Activated CD8-positive, alpha-beta memory T cell treated with anti-CD3 and anti-CD28 coated beads, Interleukin-2, amount 10 ng/mL, durations not matched to agents 7 days and 5 days (primary cell): Measurements from ENCODE around the gene PTGIS. TPM values are rescaled to one million over a fixed set of nuclear protein-coding genes. Genes with fewer than 3 reads are reported as not detected.

Source experiments
- ATAC-seq: fragments of 150-1000 bp; cut with Tn5 transposase; one replicate; pipeline ENCODE4 v1.10.0; 2021; ENCODE audit warnings: moderate library complexity
- CTCF ChIA-PET: fragments of 350-600 bp; sonication (Branson Sonifier 250); formaldehyde crosslinking; loops from one replicate; lab custom pipeline; 2021; ENCODE audit warnings: antibody characterized with exemption; lab: Charles Lee
- DNase-seq: peaks from one replicate; pipeline ENCODE4 v3.0.0-alpha.2; 2020
- H3K27ac Mint-ChIP-seq: one replicate; pipeline ENCODE4 v1.8.0; 2021; ENCODE audit warnings: mild to moderate bottlenecking, mixed read lengths
- H3K27me3 Mint-ChIP-seq: one replicate; pipeline ENCODE4 v1.8.0; 2021; ENCODE audit warnings: mixed read lengths
- H3K36me3 Mint-ChIP-seq: one replicate; pipeline ENCODE4 v1.8.0; 2021; ENCODE audit warnings: mild to moderate bottlenecking, mixed read lengths
- H3K4me1 Mint-ChIP-seq: one replicate; pipeline ENCODE4 v1.8.0; 2021; ENCODE audit warnings: mixed read lengths
- H3K4me3 Mint-ChIP-seq: one replicate; pipeline ENCODE4 v1.8.0; 2021; ENCODE audit warnings: mild to moderate bottlenecking, moderate library complexity, mixed read lengths
- H3K9me3 Mint-ChIP-seq: one replicate; pipeline ENCODE4 v1.8.0; 2022; ENCODE audit warnings: low read depth, mixed read lengths
- total RNA-seq, 2 experiments: library from RNA; stranded (reverse); gene quantifications; one replicate each; pipeline ENCODE4 v1.2.3, GENCODE V29; 2021

PTGIS gene
- total RNA-seq, 2 experiments from 2014 or later, result 3.8 to 15.1 TPM

DNA sequence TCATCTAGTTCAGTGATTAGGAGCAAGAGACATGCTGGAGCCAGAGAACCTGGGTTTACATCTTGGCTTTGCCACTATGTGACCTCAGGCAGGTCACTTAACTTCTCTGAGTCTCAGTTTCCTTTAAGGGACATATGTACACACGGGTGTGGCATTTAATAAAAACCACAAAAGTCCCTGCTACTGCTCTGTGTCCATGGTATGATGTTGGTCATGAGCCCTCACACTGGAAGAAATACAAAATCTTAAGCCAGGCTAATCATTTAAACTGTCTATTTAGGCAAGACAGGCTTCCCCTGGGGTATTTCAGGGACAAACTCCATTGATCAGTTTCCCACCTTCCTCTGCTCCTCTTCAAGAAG, 12.9 kb upstream of the PTGIS start:
- H3K4me3 Mint-ChIP-seq, result no peak overlapping the region
- peak overlapping the region; percentile 7 for H3K27ac Mint-ChIP-seq
- H3K4me1 Mint-ChIP-seq, result peaks cover 53% of the 10 kb centered on the region
- CTCF ChIA-PET, result interaction anchor here (1.0 to 4.5 kb wide), 4 partner anchors 13 to 39 kb away, joined by 3 to 27 read pairs (median 4); no protein-coding TSS in a partner anchor
- no peak for ATAC-seq
- H3K9me3 Mint-ChIP-seq, result peaks cover 3% of the 10 kb centered on the region
- H3K27me3 Mint-ChIP-seq, result no peaks in the 10 kb centered on the region
- no peak for DNase-seq
- H3K36me3 Mint-ChIP-seq, result peaks cover 19% of the 10 kb centered on the region

GRCh38 chr20:49579874-49580812, 12.2 kb upstream of the PTGIS start:
- peaks cover 53% of the 10 kb centered on the region for H3K4me1 Mint-ChIP-seq
- no peaks in the 10 kb centered on the region for H3K27me3 Mint-ChIP-seq
- peaks cover 3% of the 10 kb centered on the region for H3K9me3 Mint-ChIP-seq
- peak overlapping the region; percentile 7 for H3K27ac Mint-ChIP-seq
- DNase-seq, result no peak
- no peak overlapping the region for H3K4me3 Mint-ChIP-seq
- CTCF ChIA-PET, result interaction anchor here (1.0 to 4.5 kb wide), 5 partner anchors 11 to 82 kb away, joined by 3 to 27 read pairs (median 4); no protein-coding TSS in a partner anchor
- H3K36me3 Mint-ChIP-seq, result peaks cover 19% of the 10 kb centered on the region
- no peak for ATAC-seq

- Mint-ChIP-seq H3K4me1 (peaks cover 50% of the 10 kb centered on the region), H3K36me3 (peaks cover 19% of the 10 kb centered on the region), H3K27ac (no peak overlapping the region), H3K9me3 (peaks cover 3% of the 10 kb centered on the region), H3K4me3 (no peak overlapping the region), H3K27me3 (no peaks in the 10 kb centered on the region)
- CTCF ChIA-PET, result interaction anchor here (1.0 to 4.5 kb wide), 4 partner anchors 10 to 83 kb away, joined by 3 to 27 read pairs (median 4); no protein-coding TSS in a partner anchor
- ATAC-seq (no peak), DNase-seq (no peak)
These were observed 11.3 kb upstream of the PTGIS start for GRCh38 chr20:49579195-49579594.

- CTCF ChIA-PET, result interaction anchor here (1.9 to 4.5 kb wide), 2 partner anchors 11 to 30 kb away, joined by 5 to 27 read pairs; no protein-coding TSS in a partner anchor
- ATAC-seq (no peak), DNase-seq (no peak)
- H3K4me3 Mint-ChIP-seq, result no peak overlapping the region
- H3K36me3 Mint-ChIP-seq, result peaks cover 19% of the 10 kb centered on the region
- H3K4me1 Mint-ChIP-seq, result peaks cover 57% of the 10 kb centered on the region
- H3K27me3 Mint-ChIP-seq, result no peaks in the 10 kb centered on the region
- peaks cover 3% of the 10 kb centered on the region for H3K9me3 Mint-ChIP-seq
- H3K27ac Mint-ChIP-seq, result no peak overlapping the region
These were observed 10.5 kb upstream of the PTGIS start for GRCh38 chr20:49578436-49578835.

DNA sequence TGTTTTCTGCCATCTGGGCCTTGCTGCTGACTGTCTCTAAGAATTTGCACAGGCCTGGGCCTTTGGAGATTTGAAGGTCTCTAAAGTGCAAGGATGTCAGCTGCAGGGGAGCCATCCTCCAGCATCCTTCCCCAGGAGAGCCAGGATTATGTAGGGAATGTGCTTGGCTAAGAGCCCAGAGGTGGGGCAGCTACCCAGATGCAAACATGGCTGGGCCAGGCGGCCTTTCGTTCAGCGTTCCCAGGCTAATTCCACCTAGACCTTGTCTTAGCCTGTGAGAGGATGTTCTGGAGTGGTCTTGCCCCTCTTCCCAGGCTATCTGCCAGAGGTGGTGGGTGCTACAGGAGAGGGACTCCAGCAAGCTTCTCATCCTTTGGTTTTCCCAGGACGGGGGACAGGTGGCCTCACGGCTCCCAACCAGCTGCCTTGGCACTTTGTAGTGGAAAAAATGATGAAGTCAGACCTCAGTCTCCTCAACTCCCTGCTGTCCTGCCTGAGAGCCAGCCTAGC, 7.7 kb upstream of the PTGIS start:
- peaks cover 61% of the 10 kb centered on the region for H3K4me1 Mint-ChIP-seq
- CTCF ChIA-PET, result interaction anchor here (1.3 to 3.0 kb wide), 6 partner anchors 9 to 35 kb away, joined by 3 to 19 read pairs (median 4); no protein-coding TSS in a partner anchor
- DNase-seq (no peak), ATAC-seq (no peak)
- peaks cover 9% of the 10 kb centered on the region for H3K36me3 Mint-ChIP-seq
- H3K27ac Mint-ChIP-seq, result no peak overlapping the region
- no peaks in the 10 kb centered on the region for H3K9me3 Mint-ChIP-seq
- no peak overlapping the region for H3K4me3 Mint-ChIP-seq
- H3K27me3 Mint-ChIP-seq, result peaks cover 7% of the 10 kb centered on the region

DNA sequence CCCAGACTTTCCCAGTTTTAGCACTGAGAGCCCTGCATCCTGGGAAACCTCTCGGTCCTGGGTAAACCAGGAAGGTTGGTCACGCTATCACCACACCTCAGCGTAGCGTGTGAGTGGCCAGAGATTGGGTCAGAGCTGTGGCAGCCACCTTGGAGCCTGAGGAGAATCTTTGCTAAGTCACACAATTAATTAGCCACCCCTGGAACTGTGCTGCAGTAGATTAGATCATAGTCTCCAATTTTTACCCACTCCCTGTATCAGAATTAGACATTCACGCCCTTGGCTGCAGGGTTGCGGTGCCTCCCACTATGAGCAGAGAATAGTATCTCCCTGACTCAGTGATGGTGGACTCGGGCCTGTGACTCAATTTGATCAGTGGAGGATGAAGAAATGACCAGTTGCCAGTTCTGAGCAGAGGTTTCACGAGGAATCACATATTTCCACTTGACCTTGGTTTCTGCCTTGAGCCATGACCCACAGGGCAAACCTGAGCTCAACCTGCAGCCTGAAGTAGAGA, 6.0 kb upstream of the PTGIS start:
- H3K27ac Mint-ChIP-seq, result peak overlapping the region; percentile 90
- ATAC-seq, result no peak
- CTCF ChIA-PET, result no interaction called here
- DNase-seq, result no peak
- H3K9me3 Mint-ChIP-seq, result no peaks in the 10 kb centered on the region
- H3K4me3 Mint-ChIP-seq, result no peak overlapping the region
- H3K36me3 Mint-ChIP-seq, result peaks cover 9% of the 10 kb centered on the region
- H3K27me3 Mint-ChIP-seq, result peaks cover 23% of the 10 kb centered on the region
- peaks cover 53% of the 10 kb centered on the region for H3K4me1 Mint-ChIP-seq

DNA sequence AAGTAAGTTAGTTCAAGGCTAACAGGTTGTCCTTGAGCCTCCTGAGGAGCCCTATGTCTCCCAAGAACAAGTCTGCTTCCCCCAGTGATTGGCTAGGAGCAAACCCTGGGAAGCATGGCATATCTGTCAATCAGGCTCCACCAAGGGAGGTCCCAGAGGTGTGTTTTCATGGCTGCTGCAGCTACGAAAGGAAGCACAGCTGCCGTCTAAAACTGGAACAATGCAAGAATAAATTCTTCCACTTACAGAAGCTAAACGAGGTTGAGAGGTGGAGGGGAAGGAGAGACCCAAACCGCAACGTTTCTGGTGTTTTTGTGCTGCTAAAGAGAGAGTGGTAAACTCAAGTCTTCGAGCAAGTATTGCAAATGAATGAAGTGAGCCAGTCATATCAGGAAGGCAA, 4.9 kb upstream of the PTGIS start:
- peak; percentile 38 for ATAC-seq
- H3K4me1 Mint-ChIP-seq, result peaks cover 49% of the 10 kb centered on the region

GRCh38 chr20:49571553-49571835, 3.6 kb upstream of the PTGIS start:
- Mint-ChIP-seq H3K27ac (no peak overlapping the region), H3K4me3 (no peak overlapping the region), H3K36me3 (peaks cover 2% of the 10 kb centered on the region), H3K9me3 (no peaks in the 10 kb centered on the region), H3K27me3 (peaks cover 29% of the 10 kb centered on the region), H3K4me1 (peaks cover 40% of the 10 kb centered on the region)
- CTCF ChIA-PET, result interaction anchor here (1.6 to 4.9 kb wide), 3 partner anchors 23 to 31 kb away, joined by 6 to 31 read pairs (median 9); no protein-coding TSS in a partner anchor
- ATAC-seq (no peak), DNase-seq (no peak)

More for the DNA sequence above, 4.9 kb upstream of the PTGIS start:
- peaks cover 26% of the 10 kb centered on the region for H3K27me3 Mint-ChIP-seq
- H3K9me3 Mint-ChIP-seq, result no peaks in the 10 kb centered on the region
- H3K36me3 Mint-ChIP-seq, result peaks cover 9% of the 10 kb centered on the region
- DNase-seq, result no peak
- peak overlapping the region; percentile 50 for H3K4me3 Mint-ChIP-seq
- H3K27ac Mint-ChIP-seq, result peak overlapping the region; percentile 90
- CTCF ChIA-PET, result interaction anchor here (1.3 to 4.9 kb wide), 4 partner anchors 22 to 36 kb away, joined by 4 to 31 read pairs (median 7); no protein-coding TSS in a partner anchor

DNA sequence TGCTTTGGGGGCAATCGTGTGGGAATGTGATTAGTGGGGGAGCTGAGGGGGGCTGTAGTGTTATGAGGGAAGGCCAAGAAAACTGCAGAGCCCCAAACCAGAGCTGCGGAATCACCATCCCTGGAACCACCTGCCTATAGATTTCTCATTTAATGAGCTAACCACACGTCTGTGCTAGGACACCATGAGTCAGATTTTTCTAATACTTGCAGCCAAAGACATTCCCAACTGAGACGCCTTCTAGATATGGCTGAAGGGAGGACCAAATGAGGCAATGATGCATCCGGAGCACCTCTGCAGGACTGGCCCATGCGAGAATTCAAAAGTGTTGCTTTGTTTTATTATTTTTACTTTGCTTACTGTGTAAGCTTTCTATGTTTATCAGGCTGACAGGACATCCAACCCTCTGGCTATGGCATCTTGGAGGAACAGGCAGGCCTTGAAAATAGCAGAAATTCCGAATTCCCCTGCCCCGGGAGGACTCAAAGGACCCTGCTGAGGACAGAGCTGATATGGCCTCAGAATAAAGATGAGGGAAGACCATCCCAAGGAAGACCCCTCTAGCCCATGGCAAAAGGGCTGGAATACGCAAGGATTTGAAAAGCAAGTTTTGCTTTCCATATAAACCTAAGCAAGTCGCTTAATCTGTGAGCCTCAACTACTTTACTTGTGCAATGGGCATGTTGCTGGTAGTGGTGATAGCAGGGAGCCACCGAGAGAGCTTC, 3.1 kb upstream of the PTGIS start:
- no peak for DNase-seq
- H3K27ac Mint-ChIP-seq, result no peak overlapping the region
- no peaks in the 10 kb centered on the region for H3K9me3 Mint-ChIP-seq
- H3K27me3 Mint-ChIP-seq, result peaks cover 34% of the 10 kb centered on the region
- CTCF ChIA-PET, result interaction anchor here (0.7 to 4.9 kb wide), 5 partner anchors 21 to 32 kb away, joined by 3 to 31 read pairs (median 6); no protein-coding TSS in a partner anchor
- H3K36me3 Mint-ChIP-seq, result peaks cover 2% of the 10 kb centered on the region
- no peak for ATAC-seq
- H3K4me1 Mint-ChIP-seq, result peaks cover 36% of the 10 kb centered on the region
- no peak overlapping the region for H3K4me3 Mint-ChIP-seq

DNA sequence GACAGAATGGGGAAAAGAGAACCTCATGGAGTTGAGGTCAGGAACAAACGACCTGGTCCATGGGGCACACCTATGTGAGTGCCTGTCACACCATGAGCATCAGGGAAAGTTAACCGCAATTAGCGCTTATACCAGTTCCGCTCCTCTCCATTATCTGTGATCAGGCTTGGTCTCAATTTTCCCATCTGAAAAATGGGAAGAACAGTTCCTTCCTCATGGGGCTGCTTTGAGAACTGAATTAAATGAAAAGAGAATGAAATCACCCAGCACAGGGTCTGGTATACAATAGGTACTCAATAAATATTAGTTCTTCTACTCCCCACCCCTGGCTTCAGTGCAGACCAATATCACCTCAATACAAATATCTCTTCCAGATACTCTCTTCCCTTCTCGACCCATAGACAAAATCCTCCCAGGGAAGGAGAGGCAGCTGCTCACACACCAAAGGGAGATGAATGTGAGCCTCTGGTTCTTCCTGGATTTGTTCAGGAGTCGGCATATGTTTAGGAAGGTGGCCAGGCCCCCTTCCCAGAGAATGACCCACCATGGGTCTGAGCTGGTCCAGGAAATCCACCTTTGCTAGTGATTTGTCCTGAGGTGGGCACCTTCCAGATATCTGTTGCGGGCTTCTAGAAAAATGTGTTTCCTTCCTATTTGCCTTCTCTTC, 2.4 kb upstream of the PTGIS start:
- Mint-ChIP-seq H3K4me1 (peaks cover 34% of the 10 kb centered on the region), H3K27ac (no peak overlapping the region), H3K36me3 (peaks cover 3% of the 10 kb centered on the region), H3K4me3 (no peak overlapping the region), H3K27me3 (peaks cover 41% of the 10 kb centered on the region), H3K9me3 (no peaks in the 10 kb centered on the region)
- ATAC-seq (no peak), DNase-seq (no peak)
- CTCF ChIA-PET, result interaction anchor here (0.7 to 4.9 kb wide), 8 partner anchors 9 to 38 kb away, joined by 3 to 31 read pairs (median 5); no protein-coding TSS in a partner anchor

DNA sequence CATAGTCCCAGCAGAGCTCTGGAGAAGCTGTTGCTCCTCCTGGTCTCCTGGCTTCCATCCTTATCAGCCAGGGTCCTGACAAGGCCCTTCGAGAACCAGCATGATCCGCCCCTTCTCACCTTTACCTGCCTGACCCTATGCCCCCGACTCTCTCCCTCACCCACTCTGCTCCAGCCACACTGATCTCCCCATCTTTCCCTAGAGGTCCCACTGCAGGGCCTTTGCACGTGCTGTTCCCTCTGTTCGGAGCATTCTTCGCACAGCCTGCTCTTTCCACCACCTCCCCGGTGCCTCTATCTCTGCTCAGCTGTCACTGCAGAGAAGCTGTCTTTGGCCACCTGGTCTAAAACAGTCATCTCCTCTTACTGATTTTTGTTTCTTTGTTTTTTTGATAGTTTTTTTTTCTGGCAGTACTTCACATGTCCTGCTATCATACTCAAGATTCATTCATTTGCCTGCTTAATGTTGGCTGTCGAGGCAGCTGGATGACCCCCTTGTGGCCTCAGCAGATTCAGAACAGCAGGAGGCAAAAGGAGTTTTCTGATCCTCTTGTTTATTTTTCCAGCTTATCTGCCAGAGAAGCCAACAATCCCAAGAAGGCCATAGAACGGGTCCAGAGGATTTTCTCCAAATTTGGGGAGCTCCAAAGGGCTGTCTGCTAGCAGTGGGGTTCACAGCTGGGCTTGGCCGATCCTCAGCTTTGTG, 1.6 kb upstream of the PTGIS start:
- Mint-ChIP-seq H3K4me1 (peaks cover 34% of the 10 kb centered on the region), H3K27ac (no peak overlapping the region), H3K36me3 (peaks cover 4% of the 10 kb centered on the region), H3K4me3 (no peak overlapping the region), H3K27me3 (peaks cover 41% of the 10 kb centered on the region), H3K9me3 (no peaks in the 10 kb centered on the region)
- no peak for DNase-seq
- no peak for ATAC-seq
- CTCF ChIA-PET, result interaction anchor here (1.1 to 4.9 kb wide), 6 partner anchors 8 to 38 kb away, joined by 3 to 31 read pairs (median 4); no protein-coding TSS in a partner anchor
